HepG2 (cell line): ENCODE data around the gene IL11RA. TPM values are rescaled to one million over a fixed set of nuclear protein-coding genes. Genes with fewer than 3 reads are reported as not detected.

Experiments
- BHLHE40 ChIP-seq: IDR thresholded peaks from 2 replicates; pipeline ENCODE4 v1.6.1; 2011; ENCODE audit warnings: low read length, improper control_type of control experiment
- JUND ChIP-seq: sonication (generic); formaldehyde crosslinking; IDR thresholded peaks from 2 replicates; pipeline ENCODE4 v1.8.0; 2022; ENCODE audit warnings: mild to moderate bottlenecking, missing genetic modification reagents
- SMAD1 ChIP-seq: sonication (generic); formaldehyde crosslinking; IDR thresholded peaks from 2 replicates; pipeline ENCODE4 v1.4.0; 2020; ENCODE audit warnings: missing genetic modification reagents, low read depth, mild to moderate bottlenecking, borderline replicate concordance
- ZNF317 ChIP-seq: sonication (generic); formaldehyde crosslinking; IDR thresholded peaks from 2 replicates; pipeline ENCODE4 v1.5.0; 2020; ENCODE audit warnings: mild to moderate bottlenecking, missing genetic modification reagents
- polyA plus RNA-seq, 8 experiments: library from polyadenylated mRNA; depleted of rRNA in 3 of 8; stranded (reverse) in 7 of 8; unstranded in 1 of 8; fragments of >200 nt; fragmentation: Illumina TruSeq in 4 of 8; extraction: Trizol in 4 of 8; gene quantifications; 2 replicates each; pipeline versions ENCODE4 v1.2.1 to v1.2.3, GENCODE V29; 2011 to 2016; ENCODE audit warnings: low read depth in 4 of 8, missing spikeins in 1 of 8, mixed read lengths in 1 of 8; ENCODE audit not compliant: insufficient read depth in 1 of 8
- total RNA-seq, 5 experiments: library from RNA; depleted of rRNA; stranded (reverse); fragments of >200 nt; fragmentation: Illumina TruSeq; extraction: Trizol; gene quantifications; 2 replicates each; pipeline ENCODE4 v1.2.3, GENCODE V29; 2016; ENCODE audit warnings: low read depth in 1 of 5
- TF ChIP-seq, protein P1 (sequence below): sonication (generic); formaldehyde crosslinking; IDR thresholded peaks from 2 replicates; pipeline ENCODE4 v1.4.0; 2020; ENCODE audit warnings: missing genetic modification reagents, mild to moderate bottlenecking, borderline replicate concordance
- TF ChIP-seq, protein P2 (sequence below), 2 experiments: sonication (generic) in 1 of 2; formaldehyde crosslinking in 1 of 2; IDR thresholded peaks; 2 replicates each; pipeline versions ENCODE4 v1.4.0 to v1.6.1; 2018 to 2020; ENCODE audit warnings: missing genetic modification reagents in 2 of 2, borderline replicate concordance in 1 of 2, low read depth in 1 of 2, mild to moderate bottlenecking in 1 of 2, missing biosample characterization in 1 of 2

Gene IL11RA
- total and polyA plus RNA-seq, 2 of the 13 experiments (the other 11 are each of a cell fraction or from before 2014, with no cell fraction given), result 2.0 to 4.2 TPM

DNA sequence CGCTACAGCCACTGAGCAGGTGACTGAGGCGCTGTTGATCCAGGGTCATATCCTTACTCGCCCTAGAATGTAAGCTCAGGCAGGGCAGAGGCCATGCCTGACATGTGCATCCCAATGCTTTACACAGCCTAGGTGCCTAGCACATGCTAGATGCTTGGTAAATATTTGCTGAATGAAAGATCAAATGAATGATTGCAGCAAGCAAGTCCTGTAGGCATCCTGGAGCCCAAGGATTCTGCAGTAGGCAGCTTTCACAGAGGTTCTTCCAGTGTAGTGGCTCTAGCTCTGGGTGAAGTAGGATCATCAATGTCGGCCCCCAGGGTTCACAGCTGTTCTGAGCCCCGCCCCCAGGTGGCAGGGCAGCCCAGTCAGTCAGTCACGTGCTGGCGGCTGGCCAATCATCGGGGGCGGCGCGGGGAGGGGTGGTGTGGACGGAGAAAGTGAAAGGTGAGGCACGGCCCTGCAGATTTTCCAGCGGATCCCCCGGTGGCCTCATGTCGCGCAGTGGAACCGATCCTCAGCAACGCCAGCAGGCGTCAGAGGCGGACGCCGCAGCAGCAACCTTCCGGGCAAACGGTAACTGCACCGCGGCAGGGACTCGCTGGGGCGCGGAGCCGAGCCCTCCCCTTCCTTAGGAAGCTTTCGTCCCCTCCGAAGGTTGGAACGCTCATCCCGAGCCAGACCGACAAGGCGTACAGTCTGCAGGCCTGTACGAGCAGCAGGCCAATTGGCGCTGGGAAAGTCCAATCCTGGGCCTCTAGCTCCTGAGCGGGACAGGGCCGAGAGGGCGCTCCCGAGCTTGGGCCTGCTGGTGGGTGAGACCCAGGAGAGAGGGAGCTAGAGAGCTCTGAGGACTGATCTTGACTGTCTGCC is 5.5 kb upstream of the IL11RA start, which contains the start of gene GALT (continued):
- TF ChIP-seq BHLHE40 (peak; percentile 82), JUND (CRISPR knock-in tag) (0 out of 2 replicates have a peak, but pooled peaks have one; percentile 37), ZNF317 (peak; percentile 51; the same call in 1 of the 2 replicates), SMAD1 (CRISPR knock-in tag) (peak; percentile 54; the same call in 1 of the 2 replicates)
- TF ChIP-seq, protein P1, sequence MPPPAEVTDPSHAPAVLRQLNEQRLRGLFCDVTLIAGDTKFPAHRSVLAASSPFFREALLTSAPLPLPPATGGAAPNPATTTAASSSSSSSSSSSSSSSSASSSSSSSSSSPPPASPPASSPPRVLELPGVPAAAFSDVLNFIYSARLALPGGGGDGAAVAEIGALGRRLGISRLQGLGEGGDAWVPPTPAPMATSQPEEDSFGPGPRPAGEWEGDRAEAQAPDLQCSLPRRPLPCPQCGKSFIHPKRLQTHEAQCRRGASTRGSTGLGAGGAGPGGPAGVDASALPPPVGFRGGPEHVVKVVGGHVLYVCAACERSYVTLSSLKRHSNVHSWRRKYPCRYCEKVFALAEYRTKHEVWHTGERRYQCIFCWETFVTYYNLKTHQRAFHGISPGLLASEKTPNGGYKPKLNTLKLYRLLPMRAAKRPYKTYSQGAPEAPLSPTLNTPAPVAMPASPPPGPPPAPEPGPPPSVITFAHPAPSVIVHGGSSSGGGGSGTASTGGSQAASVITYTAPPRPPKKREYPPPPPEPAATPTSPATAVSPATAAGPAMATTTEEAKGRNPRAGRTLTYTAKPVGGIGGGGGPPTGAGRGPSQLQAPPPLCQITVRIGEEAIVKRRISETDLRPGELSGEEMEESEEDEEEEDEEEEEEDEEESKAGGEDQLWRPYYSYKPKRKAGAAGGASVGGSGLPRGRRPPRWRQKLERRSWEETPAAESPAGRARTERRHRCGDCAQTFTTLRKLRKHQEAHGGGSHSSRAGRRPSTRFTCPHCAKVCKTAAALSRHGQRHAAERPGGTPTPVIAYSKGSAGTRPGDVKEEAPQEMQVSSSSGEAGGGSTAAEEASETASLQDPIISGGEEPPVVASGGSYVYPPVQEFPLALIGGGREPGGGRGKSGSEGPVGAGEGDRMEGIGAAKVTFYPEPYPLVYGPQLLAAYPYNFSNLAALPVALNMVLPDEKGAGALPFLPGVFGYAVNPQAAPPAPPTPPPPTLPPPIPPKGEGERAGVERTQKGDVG (CRISPR knock-in tag), result peak; percentile 37; the same call in 1 of the 2 replicates
- TF ChIP-seq, protein P2, sequence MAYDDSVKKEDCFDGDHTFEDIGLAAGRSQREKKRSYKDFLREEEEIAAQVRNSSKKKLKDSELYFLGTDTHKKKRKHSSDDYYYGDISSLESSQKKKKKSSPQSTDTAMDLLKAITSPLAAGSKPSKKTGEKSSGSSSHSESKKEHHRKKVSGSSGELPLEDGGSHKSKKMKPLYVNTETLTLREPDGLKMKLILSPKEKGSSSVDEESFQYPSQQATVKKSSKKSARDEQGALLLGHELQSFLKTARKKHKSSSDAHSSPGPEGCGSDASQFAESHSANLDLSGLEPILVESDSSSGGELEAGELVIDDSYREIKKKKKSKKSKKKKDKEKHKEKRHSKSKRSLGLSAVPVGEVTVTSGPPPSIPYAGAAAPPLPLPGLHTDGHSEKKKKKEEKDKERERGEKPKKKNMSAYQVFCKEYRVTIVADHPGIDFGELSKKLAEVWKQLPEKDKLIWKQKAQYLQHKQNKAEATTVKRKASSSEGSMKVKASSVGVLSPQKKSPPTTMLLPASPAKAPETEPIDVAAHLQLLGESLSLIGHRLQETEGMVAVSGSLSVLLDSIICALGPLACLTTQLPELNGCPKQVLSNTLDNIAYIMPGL (CRISPR knock-in tag; IDR thresholded peaks at IDR 0.05; ENCODE audit: borderline replicate concordance in 1 of 2, low read depth in 1 of 2), result peak; percentile 97 to 99
